Activated CD4-positive, CD25-positive, alpha-beta regulatory T cell treated with anti-CD3 and anti-CD28 coated beads, Interleukin-2, amount 50 U/mL, for 16 hours (primary cell): ENCODE data around the gene ROBO1.
"Not testable (repeated sequence)": the region's sequence is repeated elsewhere in the genome, so short reads cannot be mapped to it uniquely, and the experiment has no call there.

Source experiments
- DNase-seq: peaks from one replicate; pipeline ENCODE4 v3.0.0-alpha.2; 2020; ENCODE audit warnings: low read depth, low spot score

ROBO1 gene

GRCh38 chr3:78741066-78741645 is 1026.6 kb downstream of the ROBO1 start:
- no peak for DNase-seq

- no peak for DNase-seq
Observed at GRCh38 chr3:78738833-78739232, 1029.0 kb downstream of the ROBO1 start.

GRCh38 chr3:78737988-78738387 is 1029.8 kb downstream of the ROBO1 start:
- DNase-seq, result no peak

GRCh38 chr3:78736863-78737262 is 1030.9 kb downstream of the ROBO1 start:
- DNase-seq, result no peak

- DNase-seq, result no peak
Observed at GRCh38 chr3:78734048-78734637, 1033.7 kb downstream of the ROBO1 start.

GRCh38 chr3:78732893-78733292 is 1034.9 kb downstream of the ROBO1 start:
- DNase-seq, result no peak

GRCh38 chr3:78732471-78732870 is 1035.3 kb downstream of the ROBO1 start:
- DNase-seq, result no peak

- no peak for DNase-seq
Observed at GRCh38 chr3:78729946-78730345, 1037.9 kb downstream of the ROBO1 start.

GRCh38 chr3:78728406-78729145 is 1039.2 kb downstream of the ROBO1 start:
- DNase-seq, result no peak

GRCh38 chr3:78726545-78726944 is 1041.3 kb downstream of the ROBO1 start:
- DNase-seq, result no peak

- no peak for DNase-seq
Observed at GRCh38 chr3:78725703-78726246, 1042.0 kb downstream of the ROBO1 start.

- DNase-seq, result no peak
Observed at GRCh38 chr3:78724859-78725258, 1042.9 kb downstream of the ROBO1 start.

GRCh38 chr3:78724364-78724763 is 1043.4 kb downstream of the ROBO1 start:
- not testable (repeated sequence) for DNase-seq

GRCh38 chr3:78721771-78722543 is 1045.8 kb downstream of the ROBO1 start:
- no peak for DNase-seq

- DNase-seq, result no peak
Observed at GRCh38 chr3:78718707-78719106, 1049.1 kb downstream of the ROBO1 start.

GRCh38 chr3:78717041-78717440 is 1050.8 kb downstream of the ROBO1 start:
- no peak for DNase-seq

GRCh38 chr3:78712941-78713340 is 1054.9 kb downstream of the ROBO1 start:
- DNase-seq, result no peak

- DNase-seq, result no peak
Observed at GRCh38 chr3:78712270-78712669, 1055.5 kb downstream of the ROBO1 start.

GRCh38 chr3:78708565-78709073 is 1059.2 kb downstream of the ROBO1 start:
- DNase-seq, result no peak

GRCh38 chr3:78707609-78708008 is 1060.2 kb downstream of the ROBO1 start:
- DNase-seq, result no peak

- DNase-seq, result no peak
Observed at GRCh38 chr3:78706906-78707523, 1060.8 kb downstream of the ROBO1 start.
